ENCODE measurements around the gene PITPNM3. TPM values are rescaled to one million over a fixed set of nuclear protein-coding genes. Genes with fewer than 3 reads are reported as not detected.

PITPNM3 gene
- total and polyA plus RNA-seq, 2 of the 13 experiments (the other 11 are each of a cell fraction or from before 2014, with no cell fraction given): 0.13 to 0.29 TPM

DNA sequence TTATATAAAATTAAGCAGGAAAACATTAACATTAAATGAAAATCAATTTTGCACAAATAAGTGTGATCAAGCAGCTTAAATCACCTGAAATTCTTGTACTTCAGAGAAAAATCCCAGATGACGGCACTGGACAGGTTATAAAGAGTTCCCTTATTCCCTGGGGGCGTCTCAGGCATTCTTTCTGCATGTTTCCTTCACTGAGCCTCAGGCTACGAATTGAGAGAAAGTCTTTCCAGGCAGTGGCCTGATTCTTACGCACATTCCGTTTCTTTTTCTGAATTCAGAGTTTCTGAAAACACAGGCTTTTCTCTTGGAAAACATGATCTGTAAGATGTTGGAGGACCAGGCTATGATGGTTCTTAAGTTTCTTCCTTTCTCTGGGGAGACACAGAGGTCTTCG, 22.1 kb upstream of the PITPNM3 start:
- POLR2A ChIA-PET: no interaction called here
- intact Hi-C loops (cut with micrococcal nuclease; ENCODE audit: unreplicated experiment) (no loop called here), in situ Hi-C loops (cut with HindIII; ENCODE audit: extremely low pct_ligation_motif_present, low pct_unique_long_range_greater_than_20kb) (no loop called here)
- CTCF ChIA-PET (ENCODE audit: low intra/inter-chr PET ratio, low total read pairs): no interaction called here
- Histone ChIP-seq H3K36me3 (replicated peaks in 1 of 2; ENCODE audit: control insufficient read depth in 1 of 2, insufficient read depth in 2 of 2, low read length in 2 of 2) (peaks cover 10 to 23% of the 10 kb centered on the region in 2 experiments; a peak in 4 of 5 replicates), H3K27ac (ENCODE audit: extremely low read length, insufficient read depth, low read length) (no peak overlapping the region), H3K9ac (ENCODE audit: insufficient read depth, low read depth, low read length) (no peak overlapping the region), H3K27me3 (ENCODE audit: control insufficient read depth in 1 of 2, insufficient read depth in 2 of 2, low read length in 2 of 2) (no peaks in the 10 kb centered on the region), H4K20me1 (ENCODE audit: insufficient read depth, low read length) (no peaks in the 10 kb centered on the region), H3K79me2 (ENCODE audit: insufficient read depth, low read length) (no peaks in the 10 kb centered on the region), H3K4me1 (ENCODE audit: insufficient read depth, low read length) (no peaks in the 10 kb centered on the region), H3K4me3 (replicated peaks in 1 of 3; ENCODE audit: insufficient read depth in 1 of 3, low read depth in 2 of 3, low read length in 3 of 3) (no peak overlapping the region), H3K4me2 (ENCODE audit: low read depth, low read length) (no peak overlapping the region), H3K9me3 (ENCODE audit: low read length) (no peaks in the 10 kb centered on the region), H2AFZ (ENCODE audit: low read length) (no peak overlapping the region)
- TF ChIP-seq, protein P1, sequence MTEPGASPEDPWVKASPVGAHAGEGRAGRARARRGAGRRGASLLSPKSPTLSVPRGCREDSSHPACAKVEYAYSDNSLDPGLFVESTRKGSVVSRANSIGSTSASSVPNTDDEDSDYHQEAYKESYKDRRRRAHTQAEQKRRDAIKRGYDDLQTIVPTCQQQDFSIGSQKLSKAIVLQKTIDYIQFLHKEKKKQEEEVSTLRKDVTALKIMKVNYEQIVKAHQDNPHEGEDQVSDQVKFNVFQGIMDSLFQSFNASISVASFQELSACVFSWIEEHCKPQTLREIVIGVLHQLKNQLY (CRISPR knock-in tag; IDR thresholded peaks at IDR 0.05): no peak
- TF ChIP-seq ZNF230 (CRISPR knock-in tag; IDR thresholded peaks at IDR 0.05) (no peak), HNF4A (CRISPR knock-in tag; IDR thresholded peaks at IDR 0.05) (no peak), ZNF224 (CRISPR knock-in tag; IDR thresholded peaks at IDR 0.05) (no peak), PCBP1 (IDR thresholded peaks at IDR 0.05; ENCODE audit: borderline replicate concordance, low read depth, low read length) (no peak), ZNF367 (CRISPR knock-in tag; IDR thresholded peaks at IDR 0.05; ENCODE audit: borderline replicate concordance) (no peak), KDM5B (CRISPR knock-in tag; IDR thresholded peaks at IDR 0.05; ENCODE audit: borderline replicate concordance) (no peak), NR2F6 (IDR thresholded peaks at IDR 0.05) (no peak), NR2F6 (CRISPR knock-in tag; IDR thresholded peaks at IDR 0.05) (no peak), FIP1L1 (IDR thresholded peaks at IDR 0.05; ENCODE audit: borderline replicate concordance, insufficient read depth, low read depth, low read length) (no peak), TEAD3 (CRISPR knock-in tag; optimal IDR thresholded peaks at IDR 0.05; ENCODE audit: borderline replicate concordance) (no peak), NAIF1 (CRISPR knock-in tag; IDR thresholded peaks at IDR 0.05; ENCODE audit: borderline replicate concordance) (no peak), KDM3A (CRISPR knock-in tag; IDR thresholded peaks at IDR 0.05; ENCODE audit: low read depth) (no peak), ZNF749 (CRISPR knock-in tag; IDR thresholded peaks at IDR 0.05; ENCODE audit: borderline replicate concordance) (no peak)
- TF ChIP-seq, protein P2, sequence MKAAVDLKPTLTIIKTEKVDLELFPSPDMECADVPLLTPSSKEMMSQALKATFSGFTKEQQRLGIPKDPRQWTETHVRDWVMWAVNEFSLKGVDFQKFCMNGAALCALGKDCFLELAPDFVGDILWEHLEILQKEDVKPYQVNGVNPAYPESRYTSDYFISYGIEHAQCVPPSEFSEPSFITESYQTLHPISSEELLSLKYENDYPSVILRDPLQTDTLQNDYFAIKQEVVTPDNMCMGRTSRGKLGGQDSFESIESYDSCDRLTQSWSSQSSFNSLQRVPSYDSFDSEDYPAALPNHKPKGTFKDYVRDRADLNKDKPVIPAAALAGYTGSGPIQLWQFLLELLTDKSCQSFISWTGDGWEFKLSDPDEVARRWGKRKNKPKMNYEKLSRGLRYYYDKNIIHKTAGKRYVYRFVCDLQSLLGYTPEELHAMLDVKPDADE (CRISPR knock-in tag; IDR thresholded peaks at IDR 0.05): no peak
- TF ChIP-seq, protein P3, sequence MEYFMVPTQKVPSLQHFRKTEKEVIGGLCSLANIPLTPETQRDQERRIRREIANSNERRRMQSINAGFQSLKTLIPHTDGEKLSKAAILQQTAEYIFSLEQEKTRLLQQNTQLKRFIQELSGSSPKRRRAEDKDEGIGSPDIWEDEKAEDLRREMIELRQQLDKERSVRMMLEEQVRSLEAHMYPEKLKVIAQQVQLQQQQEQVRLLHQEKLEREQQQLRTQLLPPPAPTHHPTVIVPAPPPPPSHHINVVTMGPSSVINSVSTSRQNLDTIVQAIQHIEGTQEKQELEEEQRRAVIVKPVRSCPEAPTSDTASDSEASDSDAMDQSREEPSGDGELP (IDR thresholded peaks at IDR 0.05; ENCODE audit: borderline replicate concordance, low read depth): no peak
- TF ChIP-seq, protein P4, sequence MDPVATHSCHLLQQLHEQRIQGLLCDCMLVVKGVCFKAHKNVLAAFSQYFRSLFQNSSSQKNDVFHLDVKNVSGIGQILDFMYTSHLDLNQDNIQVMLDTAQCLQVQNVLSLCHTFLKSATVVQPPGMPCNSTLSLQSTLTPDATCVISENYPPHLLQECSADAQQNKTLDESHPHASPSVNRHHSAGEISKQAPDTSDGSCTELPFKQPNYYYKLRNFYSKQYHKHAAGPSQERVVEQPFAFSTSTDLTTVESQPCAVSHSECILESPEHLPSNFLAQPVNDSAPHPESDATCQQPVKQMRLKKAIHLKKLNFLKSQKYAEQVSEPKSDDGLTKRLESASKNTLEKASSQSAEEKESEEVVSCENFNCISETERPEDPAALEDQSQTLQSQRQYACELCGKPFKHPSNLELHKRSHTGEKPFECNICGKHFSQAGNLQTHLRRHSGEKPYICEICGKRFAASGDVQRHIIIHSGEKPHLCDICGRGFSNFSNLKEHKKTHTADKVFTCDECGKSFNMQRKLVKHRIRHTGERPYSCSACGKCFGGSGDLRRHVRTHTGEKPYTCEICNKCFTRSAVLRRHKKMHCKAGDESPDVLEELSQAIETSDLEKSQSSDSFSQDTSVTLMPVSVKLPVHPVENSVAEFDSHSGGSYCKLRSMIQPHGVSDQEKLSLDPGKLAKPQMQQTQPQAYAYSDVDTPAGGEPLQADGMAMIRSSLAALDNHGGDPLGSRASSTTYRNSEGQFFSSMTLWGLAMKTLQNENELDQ (CRISPR knock-in tag; IDR thresholded peaks at IDR 0.05; ENCODE audit: borderline replicate concordance): no peak
- no peak for ATAC-seq
- no peak for FAIRE-seq
- no TSS peak for BruUV-seq (replicated peaks)
- 97% methylated on average over 6 of the region's 6 CpGs for WGBS (ENCODE audit: low lambda C conversion rate)
- no peak for DNase-seq (ENCODE audit: low spot score)

Measured in HepG2 (cell line).